Activated CD8-positive, alpha-beta memory T cell treated with anti-CD3 and anti-CD28 coated beads for 24 hours (primary cell): ENCODE results near the gene PCOLCE2.
A peak's percentile ranks its signal among the peaks of the same experiment; 100 is the strongest.

Experiments
- DNase-seq: peaks from one replicate; pipeline ENCODE4 v3.0.0-alpha.2; 2020

Gene PCOLCE2

GRCh38 chr3:142863930-142864920, 24.7 kb downstream of the PCOLCE2 start:
- DNase-seq, result no peak

DNA sequence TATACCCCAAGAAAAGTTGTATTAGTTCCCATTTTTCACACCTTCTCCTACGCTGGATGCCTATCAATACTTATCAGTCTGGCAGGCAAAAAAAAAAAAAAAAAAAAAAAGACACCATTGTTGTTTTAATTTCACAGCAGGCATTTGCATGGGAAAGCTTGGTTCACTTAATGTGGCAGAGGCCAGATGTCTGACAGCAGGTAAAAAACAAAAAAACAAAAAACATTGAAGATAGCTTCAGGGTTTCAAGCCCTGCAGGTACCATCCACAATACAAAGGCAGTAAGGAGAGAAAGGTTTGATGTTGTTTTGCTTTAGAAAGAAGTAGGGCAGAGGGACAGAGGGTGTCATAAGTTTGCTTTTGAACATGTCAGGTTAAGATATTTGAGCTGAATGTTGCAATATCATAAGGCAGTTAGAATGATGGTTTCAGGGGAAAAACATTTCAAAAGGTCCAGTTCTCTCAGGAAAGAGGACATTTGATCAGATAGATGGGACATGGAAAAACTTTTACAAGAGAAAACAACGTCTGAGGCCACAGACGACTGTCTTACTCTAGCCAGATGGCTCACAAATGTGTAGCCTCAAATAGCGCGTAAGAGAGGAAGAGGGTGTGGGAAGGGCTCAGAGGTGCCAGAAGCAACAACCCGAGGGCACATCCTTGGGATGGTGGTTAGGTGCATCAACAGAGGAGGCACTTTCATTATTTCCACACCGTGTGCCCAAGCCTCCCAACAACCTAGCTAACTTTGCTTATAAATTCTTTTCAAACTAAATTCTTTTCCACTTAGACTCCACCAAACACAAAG, 25.7 kb downstream of the PCOLCE2 start:
- DNase-seq, result no peak

DNA sequence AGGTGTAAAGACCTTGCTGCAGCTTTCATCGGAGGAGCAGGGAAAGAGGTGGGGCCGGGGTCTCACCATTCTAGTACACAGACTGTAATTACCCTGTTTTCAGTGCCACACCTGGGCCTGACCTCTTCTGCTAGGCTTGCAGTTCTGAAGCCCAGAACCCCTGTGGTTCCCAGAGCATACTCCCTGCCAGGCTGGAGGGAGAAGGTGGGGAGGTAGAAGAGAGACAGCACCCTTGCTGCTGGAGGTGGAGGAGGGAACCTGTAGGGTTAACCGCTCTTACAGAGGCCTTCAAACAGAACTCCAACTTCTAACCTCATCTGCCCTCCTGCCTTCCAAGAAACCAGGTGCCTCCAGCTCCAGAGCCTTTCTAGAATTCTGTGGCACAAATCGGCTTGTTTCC, 27.0 kb downstream of the PCOLCE2 start:
- no peak for DNase-seq

DNA sequence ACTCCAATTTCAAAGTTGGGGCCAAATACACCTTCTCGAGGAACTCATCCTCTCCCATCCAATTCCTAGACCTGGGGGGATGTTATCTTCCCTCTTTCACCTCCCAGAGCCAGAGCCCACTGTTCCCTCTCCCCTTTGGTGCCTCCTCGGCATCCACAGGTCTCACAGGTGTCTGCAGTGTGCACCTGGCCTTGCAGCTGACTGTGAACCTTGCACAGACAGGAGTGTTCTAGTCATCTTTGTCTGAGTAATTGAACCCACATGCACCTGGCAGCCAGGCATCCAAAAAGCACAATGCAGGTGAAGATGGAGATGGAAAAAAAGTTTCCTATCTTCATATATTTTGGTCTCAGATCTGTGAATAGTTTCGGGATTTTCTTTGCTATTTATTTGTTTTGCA, 30.8 kb downstream of the PCOLCE2 start:
- DNase-seq, result no peak

DNA sequence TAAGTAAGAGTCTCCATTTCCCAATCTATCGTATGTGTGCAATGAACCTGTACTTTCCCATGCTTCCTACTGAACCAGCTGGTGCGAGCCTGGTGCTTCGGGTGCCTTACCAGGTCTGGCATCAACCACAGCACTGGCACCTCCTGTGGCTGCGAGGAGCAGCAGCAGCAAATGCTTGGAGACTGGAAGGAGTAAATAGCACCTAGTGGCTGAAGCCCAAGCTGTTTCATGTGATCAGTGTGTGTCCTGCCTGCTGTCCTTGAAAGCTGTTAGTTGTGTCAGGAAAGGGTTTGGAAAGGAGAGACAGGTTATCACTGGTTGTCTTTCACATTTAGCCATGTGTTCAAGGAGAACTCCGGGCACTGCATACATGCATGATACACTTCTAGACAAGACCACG, 31.8 kb downstream of the PCOLCE2 start:
- DNase-seq, result no peak

DNA sequence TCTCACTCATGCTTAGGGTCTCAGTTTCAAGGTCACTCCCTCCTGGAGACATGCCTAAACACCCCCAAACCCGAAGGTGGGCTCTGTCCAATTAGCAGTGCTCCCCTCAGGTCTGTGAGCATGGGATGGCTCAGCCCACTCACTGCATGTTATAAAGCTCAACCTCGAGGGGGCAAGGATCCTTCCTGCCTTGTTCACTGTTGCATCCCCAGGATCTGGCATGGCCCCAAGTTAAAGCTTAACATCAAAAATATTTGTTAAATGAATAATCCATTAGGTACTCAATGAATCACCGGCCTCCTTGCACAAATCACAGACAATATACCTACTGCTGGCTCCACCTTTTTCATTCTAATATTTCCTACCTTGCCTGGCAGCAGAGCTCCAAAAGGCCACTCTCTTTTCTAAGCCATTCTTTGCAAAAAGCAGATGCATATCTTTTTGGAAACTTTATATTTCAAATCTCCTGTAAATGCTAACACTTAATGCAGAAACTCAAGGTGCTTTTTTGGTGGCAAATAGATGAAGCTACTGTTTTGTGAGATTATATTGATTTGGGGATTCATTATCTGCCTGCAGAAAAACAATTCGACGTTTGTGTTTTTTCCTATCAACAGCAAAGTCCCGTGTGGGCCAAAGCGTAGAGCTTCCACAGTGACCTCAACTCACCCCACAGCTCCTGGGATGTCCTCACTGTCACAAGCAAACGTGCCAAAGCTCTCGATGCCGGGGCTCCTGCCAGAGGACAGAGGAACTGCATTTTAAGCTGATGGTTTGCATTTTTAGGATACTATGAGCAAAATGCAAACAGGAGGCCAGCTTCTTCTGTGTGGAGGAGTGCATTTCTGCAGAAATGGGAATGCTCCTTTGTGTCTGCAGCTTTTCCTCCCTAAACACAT, 35.4 kb downstream of the PCOLCE2 start:
- no peak for DNase-seq

DNA sequence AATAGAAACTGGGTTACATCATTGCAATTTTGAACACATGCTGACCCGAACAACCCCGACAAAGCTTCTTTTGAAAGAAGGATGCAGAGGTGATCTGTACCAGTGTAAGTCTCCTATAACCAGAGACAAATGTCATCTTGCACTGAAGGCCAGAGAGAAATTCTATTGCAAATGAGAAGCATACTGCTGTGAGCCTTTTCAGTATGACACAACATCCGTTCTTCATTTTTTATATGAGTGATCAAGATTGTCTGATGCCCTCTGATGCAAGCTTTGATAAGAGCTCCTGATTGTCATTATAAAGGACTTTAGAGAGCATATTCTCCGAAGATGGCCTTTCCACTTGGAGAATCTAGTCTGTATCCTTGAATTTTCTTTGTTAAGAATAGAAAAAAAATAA, 36.9 kb downstream of the PCOLCE2 start:
- no peak for DNase-seq

GRCh38 chr3:142850395-142851023, 38.4 kb downstream of the PCOLCE2 start:
- DNase-seq, result no peak

DNA sequence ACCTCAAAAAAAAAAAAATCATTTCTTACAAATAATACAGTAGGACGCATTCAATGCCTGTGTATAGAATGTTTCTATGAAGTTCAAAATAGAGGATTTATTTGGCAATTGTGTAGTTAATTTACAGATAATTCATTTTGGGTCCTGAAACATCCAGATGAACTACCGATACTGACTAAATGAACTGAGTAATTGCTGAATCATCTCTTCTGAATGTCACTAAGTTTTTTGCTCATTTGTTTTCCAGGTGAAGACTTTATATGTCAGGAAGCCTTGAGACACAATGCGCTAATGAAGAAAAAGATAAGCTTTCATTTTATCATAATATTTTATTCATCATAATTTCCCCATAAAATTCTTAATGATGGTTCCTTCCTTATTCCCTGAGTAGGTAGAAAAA, 39.7 kb downstream of the PCOLCE2 start:
- DNase-seq, result no peak

DNA sequence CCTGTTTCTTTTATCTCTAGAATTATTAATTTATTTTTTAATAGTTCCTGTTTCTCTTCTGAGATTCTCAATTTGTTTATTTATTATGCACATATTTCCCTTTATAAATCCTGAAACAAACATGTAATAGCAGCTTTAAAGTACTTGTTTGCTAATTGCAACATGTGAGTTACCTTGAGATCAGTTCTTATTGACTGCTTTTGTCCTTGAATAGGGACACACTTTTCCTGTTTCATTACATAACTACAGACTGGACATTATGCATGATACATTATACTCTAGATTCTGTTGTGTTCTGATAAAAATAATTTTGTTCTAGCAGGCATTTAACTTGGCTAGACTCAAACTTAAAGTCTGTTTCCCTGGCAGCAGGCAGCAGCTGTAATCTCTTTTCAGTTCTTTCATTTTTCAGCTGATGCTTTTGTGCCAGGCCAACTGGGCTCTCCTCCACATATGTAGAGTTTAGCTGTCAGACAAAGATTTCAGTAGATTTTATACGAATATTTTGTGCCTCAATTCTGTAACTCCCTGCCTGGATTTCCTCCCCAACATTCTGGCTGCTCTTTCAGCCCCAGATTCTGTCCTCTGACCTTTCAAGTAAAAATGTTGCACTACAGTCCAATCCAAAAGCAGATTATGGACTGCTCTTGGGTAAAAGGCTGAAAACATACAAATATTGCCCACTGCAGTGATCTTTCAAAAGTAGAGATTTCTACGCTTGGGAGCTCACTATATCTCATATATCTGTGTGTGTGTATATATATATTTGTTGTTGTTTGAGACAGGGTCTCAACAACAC, 41.9 kb downstream of the PCOLCE2 start:
- no peak for DNase-seq

- DNase-seq, result no peak
These were observed 44.4 kb downstream of the PCOLCE2 start for GRCh38 chr3:142844339-142844977.

DNA sequence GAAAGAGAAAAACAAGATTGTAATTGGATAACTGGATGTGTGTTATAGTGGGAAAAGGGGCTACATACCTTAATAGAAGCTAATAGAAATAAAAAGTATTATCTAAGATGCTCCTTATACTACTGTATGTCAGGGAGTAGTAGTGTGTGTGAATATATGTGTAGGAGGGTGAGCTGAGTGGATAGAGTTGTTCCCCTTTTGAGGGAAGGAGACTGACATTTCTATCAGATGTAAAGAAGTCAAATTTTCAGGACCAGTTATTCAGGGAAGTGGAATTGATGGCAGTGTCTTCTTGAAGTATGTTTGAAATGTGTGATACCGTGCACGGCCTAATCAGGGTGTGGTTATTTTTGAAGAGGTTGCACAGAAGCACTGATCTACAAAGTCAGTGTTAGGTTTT, 49.1 kb downstream of the PCOLCE2 start:
- no peak for DNase-seq

GRCh38 chr3:142837526-142837925, 51.4 kb downstream of the PCOLCE2 start:
- no peak for DNase-seq

DNA sequence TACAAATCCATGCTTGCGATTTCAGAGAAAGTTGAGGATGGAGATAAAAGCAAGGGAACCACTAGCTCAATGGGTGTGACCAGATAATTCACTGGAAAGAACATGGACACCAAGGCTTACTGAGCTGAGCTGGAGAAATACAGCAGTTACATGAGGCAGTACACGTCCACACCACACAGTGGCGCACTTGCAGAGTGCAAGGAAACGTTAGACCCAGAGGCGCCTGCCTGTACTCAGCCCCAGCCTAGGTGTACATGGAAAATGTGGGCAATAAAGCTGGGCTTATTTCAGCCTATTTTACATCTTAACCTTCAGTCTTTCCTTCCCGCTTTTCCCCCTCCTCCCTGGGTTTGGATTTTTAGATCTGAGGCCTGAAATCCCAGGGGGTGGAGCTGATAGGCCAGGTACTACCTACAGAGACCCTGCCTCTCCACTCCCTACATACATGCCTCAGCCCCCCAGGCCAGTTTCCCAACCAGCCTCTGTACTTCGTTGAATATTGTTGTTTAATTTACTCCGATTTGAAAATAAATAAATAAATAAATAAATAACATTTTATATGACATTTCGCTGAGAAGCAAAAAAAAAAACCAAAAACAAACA, 60.1 kb downstream of the PCOLCE2 start:
- peak; percentile 77 for DNase-seq

DNA sequence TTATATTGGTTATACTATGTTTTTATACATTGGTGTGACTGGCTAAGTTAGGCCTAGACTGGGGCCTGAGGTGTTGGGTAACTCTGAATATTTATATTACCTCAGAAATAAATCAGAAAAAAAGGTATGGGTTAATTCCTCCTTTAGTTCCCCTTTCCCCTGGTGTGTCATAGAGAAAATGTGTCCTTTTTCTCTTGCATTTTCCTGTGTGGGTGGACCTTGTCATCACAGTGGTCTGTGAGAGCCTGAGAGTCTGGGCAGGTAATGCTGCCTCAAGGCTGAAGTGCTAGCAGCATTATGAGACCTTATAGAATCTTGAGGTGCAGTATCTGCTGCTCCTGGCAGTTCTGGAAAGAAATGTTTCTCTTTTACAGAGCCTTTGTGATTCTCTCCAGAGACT, 69.7 kb downstream of the PCOLCE2 start:
- no peak for DNase-seq

DNA sequence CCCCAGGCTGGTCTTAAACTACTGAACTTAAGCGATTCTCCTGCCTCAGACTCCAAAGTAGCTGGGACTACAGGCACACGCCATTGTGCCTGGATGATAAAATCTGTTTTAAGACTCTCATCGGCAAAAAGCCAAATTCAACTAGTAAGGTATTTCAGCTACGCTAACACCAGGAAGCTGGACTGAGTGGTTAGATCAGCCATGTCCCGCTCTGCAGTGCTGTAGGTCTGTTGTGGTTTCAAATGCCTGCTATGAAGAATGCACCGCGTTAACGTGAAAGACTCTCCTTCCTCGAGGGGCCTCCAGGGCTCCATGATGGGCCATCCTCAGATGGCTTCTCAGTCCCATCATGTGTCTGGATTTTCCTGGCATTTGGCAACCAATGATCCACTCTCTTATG, 70.2 kb downstream of the PCOLCE2 start:
- DNase-seq, result no peak

DNA sequence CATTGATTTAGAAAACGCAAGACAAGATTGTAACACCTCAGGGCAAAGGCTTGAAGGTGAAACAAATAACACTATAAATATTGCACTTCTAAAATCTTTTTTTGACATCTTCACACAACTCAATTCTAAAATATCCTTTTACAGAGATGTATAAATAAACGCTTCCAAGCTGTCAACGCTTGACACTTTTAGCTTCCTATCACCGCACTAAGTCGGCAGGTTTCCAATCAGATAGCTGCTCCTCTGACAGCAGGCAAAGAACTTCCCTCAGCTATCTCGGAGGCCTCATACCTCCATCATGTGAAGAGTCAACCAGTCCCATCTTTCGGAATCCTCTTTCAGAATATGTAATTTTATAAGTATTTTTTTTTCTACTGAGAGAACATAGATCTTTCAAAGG, 71.0 kb downstream of the PCOLCE2 start:
- DNase-seq, result no peak

GRCh38 chr3:142817356-142817755, 71.5 kb downstream of the PCOLCE2 start:
- no peak for DNase-seq

GRCh38 chr3:142815803-142816202, 73.1 kb downstream of the PCOLCE2 start:
- no peak for DNase-seq

- DNase-seq, result no peak
These were observed 79.6 kb downstream of the PCOLCE2 start for GRCh38 chr3:142809259-142809658.
